AG04450 (cell line): ENCODE measurements around the gene CCDC13. TPM values are rescaled to one million over a fixed set of nuclear protein-coding genes. Genes with fewer than 3 reads are reported as not detected.
A peak's percentile ranks its signal among the peaks of the same experiment; 100 is the strongest.

Experiments
- CTCF ChIA-PET: fragments of 300-600, 350-600 bp; formaldehyde crosslinking; extraction: SDS; loops from one replicate; lab custom pipeline; 2022; ENCODE audit warnings: antibody characterized with exemption, inconsistent platforms; lab: Charles Lee
- POLR2A ChIA-PET: fragments of 350-600 bp; formaldehyde crosslinking; extraction: SDS; loops from one replicate; lab custom pipeline; 2021; ENCODE audit warnings: antibody characterized with exemption, inconsistent platforms; lab: Yijun Ruan, JAX
- DNase-seq: peaks from one replicate; pipeline ENCODE4 v3.0.0-alpha.2; 2011; ENCODE audit warnings: low read depth, low spot score
- H3K27ac ChIP-seq: one replicate; pipeline ENCODE4 v1.5.1; 2012; ENCODE audit warnings: low read depth, low read length, control low read depth
- H3K27me3 ChIP-seq: one replicate; pipeline ENCODE4 v1.6.0; 2012; ENCODE audit warnings: low read length; ENCODE audit not compliant: control insufficient read depth, insufficient read depth
- H3K4me3 ChIP-seq: 2 replicates; pipeline ENCODE4 v1.5.1; 2011; ENCODE audit warnings: mild to moderate bottlenecking, low read depth, low read length, control low read depth
- H3K9me3 ChIP-seq: 2 replicates; pipeline ENCODE4 v1.5.1; 2012; ENCODE audit warnings: low read length; ENCODE audit not compliant: control insufficient read depth, insufficient read depth
- polyA minus RNA-seq: library from RNA; depleted of rRNA, polyadenylated mRNA; stranded (reverse); fragments of >200 nt; gene quantifications from 2 replicates; pipeline ENCODE4 v1.2.3, GENCODE V29; 2011; rRNA and poly(A)+ RNA removed
- polyA plus RNA-seq: library from polyadenylated mRNA; depleted of rRNA; stranded (reverse); fragments of >200 nt; gene quantifications from 2 replicates; pipeline ENCODE4 v1.2.3, GENCODE V29; 2011; rRNA removed
- TF ChIP-seq, protein P1 (sequence below): IDR thresholded peaks from 2 replicates; pipeline ENCODE4 v1.5.1; 2011; ENCODE audit warnings: low read depth, low read length, control low read depth, inconsistent platforms

Gene CCDC13, protein sequence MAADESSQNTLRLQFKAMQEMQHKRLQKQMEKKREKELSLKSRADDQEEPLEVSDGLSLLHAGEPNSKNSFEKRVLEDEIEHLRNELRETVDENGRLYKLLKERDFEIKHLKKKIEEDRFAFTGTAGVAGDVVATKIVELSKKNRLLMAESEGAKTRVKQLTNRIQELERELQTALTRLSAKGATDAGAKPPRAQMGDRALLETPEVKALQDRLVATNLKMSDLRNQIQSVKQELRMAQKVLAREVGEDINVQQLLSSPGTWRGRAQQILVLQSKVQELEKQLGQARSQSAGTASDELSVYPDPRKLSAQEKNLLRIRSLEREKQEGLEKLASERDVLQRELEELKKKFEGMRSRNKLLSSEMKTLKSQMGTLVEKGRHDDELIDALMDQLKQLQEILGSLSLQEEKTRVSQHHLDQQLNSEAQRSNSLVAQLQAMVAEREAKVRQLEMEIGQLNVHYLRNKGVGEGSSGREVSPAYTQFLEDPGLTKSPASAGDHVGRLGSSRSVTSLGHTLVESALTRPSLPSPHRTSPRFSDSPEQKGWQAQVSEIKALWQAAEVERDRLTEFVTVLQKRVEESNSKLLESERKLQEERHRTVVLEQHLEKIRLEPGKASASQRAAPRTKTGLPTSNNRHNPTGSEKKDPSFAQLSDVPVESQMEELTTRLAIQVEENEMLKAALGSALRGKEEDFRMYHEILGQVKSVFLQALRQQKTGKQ
- 0.20 TPM in 1 of 2 replicates, not detected in the other for polyA plus RNA-seq
- polyA minus RNA-seq: 0.51 TPM in 1 of 2 replicates, not detected in the other

DNA sequence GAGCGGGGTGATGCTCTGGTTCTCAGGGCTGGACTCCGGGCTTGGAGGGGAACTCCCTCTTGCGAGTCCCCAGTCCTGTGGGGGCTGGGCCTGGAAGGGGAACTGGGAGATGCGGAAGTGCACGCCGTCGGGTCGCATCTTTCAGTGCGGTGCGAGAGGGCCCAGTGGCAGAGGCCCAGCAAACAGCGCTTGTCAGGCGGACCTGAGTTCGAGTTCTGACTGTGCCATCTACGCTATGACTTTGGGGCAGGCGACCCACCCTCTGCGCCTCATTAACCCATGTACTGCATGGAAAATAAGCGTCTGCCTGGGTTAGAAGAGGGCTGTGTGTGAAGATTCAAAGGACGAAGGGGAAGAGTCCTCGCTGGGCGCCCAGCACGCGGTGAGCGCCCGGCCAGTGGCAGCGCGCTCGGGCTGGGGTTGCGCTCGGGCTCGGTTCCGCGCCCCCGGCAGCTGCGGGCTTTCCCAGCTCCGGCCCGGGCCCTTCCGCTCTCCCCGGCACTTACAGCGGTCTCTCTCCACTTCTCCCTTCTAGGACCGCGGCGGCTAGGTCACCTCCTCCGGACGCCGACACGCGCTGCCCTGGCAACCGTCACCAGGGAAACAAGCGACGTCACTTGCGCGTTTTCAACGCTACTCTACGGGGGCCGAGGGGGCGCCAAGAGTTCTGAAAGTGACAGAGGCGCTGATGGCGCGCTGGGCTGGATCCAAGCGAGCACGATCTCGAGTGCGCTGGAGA, at the start of gene CCDC13:
CCDC13 (minus strand) TSS at position 584 of the 739 bp plus-strand sequence. CDS start 14,908 bp downstream, outside the sequence.
- H3K27me3 ChIP-seq: no peaks in the 10 kb centered on the region
- peaks cover 7% of the 10 kb centered on the region; the same call in 1 of the 2 replicates for H3K9me3 ChIP-seq
- peak; percentile 15 for DNase-seq
- TF ChIP-seq, protein P1, sequence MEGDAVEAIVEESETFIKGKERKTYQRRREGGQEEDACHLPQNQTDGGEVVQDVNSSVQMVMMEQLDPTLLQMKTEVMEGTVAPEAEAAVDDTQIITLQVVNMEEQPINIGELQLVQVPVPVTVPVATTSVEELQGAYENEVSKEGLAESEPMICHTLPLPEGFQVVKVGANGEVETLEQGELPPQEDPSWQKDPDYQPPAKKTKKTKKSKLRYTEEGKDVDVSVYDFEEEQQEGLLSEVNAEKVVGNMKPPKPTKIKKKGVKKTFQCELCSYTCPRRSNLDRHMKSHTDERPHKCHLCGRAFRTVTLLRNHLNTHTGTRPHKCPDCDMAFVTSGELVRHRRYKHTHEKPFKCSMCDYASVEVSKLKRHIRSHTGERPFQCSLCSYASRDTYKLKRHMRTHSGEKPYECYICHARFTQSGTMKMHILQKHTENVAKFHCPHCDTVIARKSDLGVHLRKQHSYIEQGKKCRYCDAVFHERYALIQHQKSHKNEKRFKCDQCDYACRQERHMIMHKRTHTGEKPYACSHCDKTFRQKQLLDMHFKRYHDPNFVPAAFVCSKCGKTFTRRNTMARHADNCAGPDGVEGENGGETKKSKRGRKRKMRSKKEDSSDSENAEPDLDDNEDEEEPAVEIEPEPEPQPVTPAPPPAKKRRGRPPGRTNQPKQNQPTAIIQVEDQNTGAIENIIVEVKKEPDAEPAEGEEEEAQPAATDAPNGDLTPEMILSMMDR: no peak
- peak within 1 kb of the TSS; percentile 59 for H3K4me3 ChIP-seq
- H3K27ac ChIP-seq: no peak within 1 kb of the TSS
- ChIA-PET POLR2A (no interaction called here), CTCF (no interaction called here)

DNA sequence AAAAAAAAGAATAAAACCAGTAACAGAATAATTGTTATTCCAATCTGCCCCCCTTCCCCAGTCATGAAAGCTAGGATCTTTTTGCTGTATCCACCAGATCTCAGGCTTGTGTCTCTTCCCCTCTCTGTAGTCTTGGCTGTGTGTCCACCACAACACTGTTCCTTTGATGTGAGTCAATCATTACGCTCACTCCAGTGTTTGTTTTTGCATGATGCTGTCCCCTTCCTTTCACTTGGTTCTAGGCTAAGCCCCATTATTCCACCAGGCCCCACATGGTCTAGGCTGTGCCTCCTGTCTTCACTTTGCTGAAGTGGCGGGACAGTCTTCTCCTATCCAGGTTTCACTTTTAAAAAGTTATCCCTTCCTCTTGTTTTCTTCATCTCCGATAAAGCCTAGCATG, 49.8 kb upstream of the CCDC13 start:
- H3K9me3 ChIP-seq: no peaks in the 10 kb centered on the region
- H3K27ac ChIP-seq: no peak overlapping the region
- CTCF ChIA-PET: no interaction called here
- DNase-seq: no peak
- no peak overlapping the region for H3K4me3 ChIP-seq
- peaks cover 8% of the 10 kb centered on the region for H3K27me3 ChIP-seq
- TF ChIP-seq, protein P1: no peak
- POLR2A ChIA-PET: no interaction called here

DNA sequence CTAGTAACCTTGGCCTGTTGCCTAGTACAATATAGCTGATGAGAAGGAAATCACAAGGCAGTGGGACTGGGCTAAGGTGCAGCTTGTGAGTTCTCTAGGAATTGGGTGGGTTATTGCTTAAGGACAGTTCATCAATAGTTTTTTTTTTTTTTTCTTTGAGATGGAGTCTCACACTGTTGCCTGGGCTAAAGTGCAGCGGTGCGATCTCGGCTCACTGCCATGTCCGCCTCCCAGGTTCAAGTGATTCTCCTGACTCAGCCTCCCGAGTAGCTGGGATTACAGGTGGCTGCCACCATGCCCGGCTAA, 47.6 kb upstream of the CCDC13 start:
- ChIA-PET POLR2A (no interaction called here), CTCF (interaction anchor here (0.8 to 1.0 kb wide), 3 partner anchors 19 to 274 kb away, joined by 3 to 5 read pairs (median 3); no protein-coding TSS in a partner anchor)
- DNase-seq: no peak
- no peak overlapping the region for H3K27ac ChIP-seq
- TF ChIP-seq, protein P1: no peak
- H3K27me3 ChIP-seq: peaks cover 17% of the 10 kb centered on the region
- no peaks in the 10 kb centered on the region for H3K9me3 ChIP-seq
- no peak overlapping the region for H3K4me3 ChIP-seq

DNA sequence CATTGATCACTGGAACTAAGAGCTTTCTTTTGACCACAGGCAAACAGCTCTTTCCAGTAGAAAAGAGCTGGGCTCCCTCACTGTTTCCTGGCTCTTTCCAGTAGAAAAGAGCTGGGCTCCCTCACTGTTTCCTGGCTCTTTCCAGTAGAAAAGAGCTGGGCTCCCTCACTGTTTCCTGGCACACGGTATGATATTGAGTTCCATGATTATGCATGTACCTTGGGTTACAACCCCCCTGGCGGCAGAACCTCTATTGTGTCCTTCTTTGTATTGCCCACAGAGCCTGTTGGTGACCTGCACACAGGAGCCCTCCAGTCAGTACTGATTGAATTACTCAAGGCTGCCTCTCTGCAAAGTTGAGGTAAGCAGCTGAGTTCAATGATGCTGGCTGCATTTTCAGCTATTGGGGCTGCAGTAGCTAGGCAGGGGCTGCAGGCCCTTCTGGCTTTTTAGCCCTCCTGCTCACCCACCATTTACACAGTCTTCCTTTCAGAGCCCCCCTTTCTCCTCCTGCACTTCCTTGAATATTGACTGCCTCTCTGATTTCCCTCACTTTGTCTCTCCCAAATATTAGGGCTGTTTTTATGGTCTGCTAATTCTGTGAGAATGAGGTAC, 46.4 kb upstream of the CCDC13 start:
- no peak for DNase-seq
- Histone ChIP-seq H3K27me3 (peaks cover 25% of the 10 kb centered on the region), H3K9me3 (no peaks in the 10 kb centered on the region), H3K27ac (no peak overlapping the region), H3K4me3 (no peak overlapping the region)
- TF ChIP-seq, protein P1: no peak
- ChIA-PET POLR2A (no interaction called here), CTCF (interaction anchor here (0.6 to 1.3 kb wide), 2 partner anchors 20 to 266 kb away, joined by 3 read pairs; no protein-coding TSS in a partner anchor)
